ENCODE data around the gene BCDIN3D. TPM values are rescaled to one million over a fixed set of nuclear protein-coding genes. Genes with fewer than 3 reads are reported as not detected.

Gene BCDIN3D
- total RNA-seq, 1 experiment from 2014 or later = 5.8 TPM

DNA sequence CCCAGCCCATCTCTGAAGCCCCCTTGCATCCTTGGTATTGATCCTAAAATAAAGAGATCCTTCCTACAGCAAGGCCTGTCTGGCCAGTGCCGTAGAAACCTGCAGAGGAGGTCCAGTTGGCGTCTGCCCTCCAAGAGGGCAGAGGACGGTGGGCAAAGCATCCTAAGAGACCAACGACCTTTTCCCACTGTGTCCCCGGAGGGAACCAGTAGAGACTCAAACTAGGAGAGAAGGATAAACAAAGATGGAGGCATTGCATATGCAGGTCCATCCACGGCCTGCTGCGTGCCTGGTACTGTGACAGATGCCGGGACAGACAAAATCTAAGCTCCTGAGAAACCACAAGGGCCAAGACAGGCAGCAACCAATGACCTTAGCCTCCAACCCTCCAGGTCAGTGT is 18.5 kb downstream of the BCDIN3D start:
- no peak for DNase-seq
- Histone ChIP-seq H3K27ac (ENCODE audit: low read length) (0 out of 2 replicates have a peak overlapping the region, but pooled peaks have one; percentile 11), H4K20me1 (ENCODE audit: insufficient read depth, low read depth, low read length) (peaks cover 27% of the 10 kb centered on the region), H3K9me2 (replicated peaks; ENCODE audit: insufficient read depth, low read length) (no peaks in the 10 kb centered on the region), H2AFZ (ENCODE audit: low read length) (no peak overlapping the region), H3K9me3 (ENCODE audit: low read length) (no peaks in the 10 kb centered on the region), H3K4me1 (ENCODE audit: low read length) (peaks cover 59% of the 10 kb centered on the region), H3K4me3 (ENCODE audit: low read length) (no peak overlapping the region), H3K27me3 (ENCODE audit: low read length) (no peaks in the 10 kb centered on the region), H3K9ac (ENCODE audit: low read length) (no peak overlapping the region), H3K79me2 (ENCODE audit: low read length) (peaks cover 78% of the 10 kb centered on the region), H3K36me3 (ENCODE audit: insufficient read depth, low read length) (no peaks in the 10 kb centered on the region), H3K4me2 (ENCODE audit: low read depth, low read length, poor library complexity, severe bottlenecking) (no peak overlapping the region)

DNA sequence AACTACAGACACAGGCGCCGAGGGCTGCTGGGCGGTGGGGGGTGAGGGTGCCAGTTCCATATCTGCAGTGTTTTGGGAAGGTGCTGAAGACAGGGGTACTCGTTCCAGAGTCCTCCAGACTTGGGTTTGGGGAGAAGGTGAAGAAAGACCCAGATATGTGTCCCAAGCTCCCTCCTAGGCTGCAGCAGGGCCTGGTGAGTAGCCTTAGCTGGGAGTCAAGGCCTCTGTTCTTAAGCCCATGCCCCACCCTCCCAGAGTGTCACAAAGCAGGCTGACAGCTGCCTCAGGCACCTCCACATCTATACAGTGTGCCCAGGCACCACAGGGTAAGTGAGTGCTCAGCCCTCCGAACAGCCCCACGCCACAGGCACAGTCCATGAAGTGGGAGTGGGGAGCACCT is 19.0 kb downstream of the BCDIN3D start:
- Histone ChIP-seq H3K36me3 (ENCODE audit: insufficient read depth, low read length) (no peaks in the 10 kb centered on the region), H3K79me2 (ENCODE audit: low read length) (peaks cover 82% of the 10 kb centered on the region), H3K9ac (ENCODE audit: low read length) (no peak overlapping the region), H2AFZ (ENCODE audit: low read length) (no peak overlapping the region), H3K4me1 (ENCODE audit: low read length) (peaks cover 54% of the 10 kb centered on the region), H3K9me3 (ENCODE audit: low read length) (no peaks in the 10 kb centered on the region), H3K9me2 (replicated peaks; ENCODE audit: insufficient read depth, low read length) (no peaks in the 10 kb centered on the region), H3K4me2 (ENCODE audit: low read depth, low read length, poor library complexity, severe bottlenecking) (no peak overlapping the region), H4K20me1 (ENCODE audit: insufficient read depth, low read depth, low read length) (peaks cover 27% of the 10 kb centered on the region), H3K4me3 (ENCODE audit: low read length) (no peak overlapping the region), H3K27ac (ENCODE audit: low read length) (no peak overlapping the region), H3K27me3 (ENCODE audit: low read length) (no peaks in the 10 kb centered on the region)
- no peak for DNase-seq

DNA sequence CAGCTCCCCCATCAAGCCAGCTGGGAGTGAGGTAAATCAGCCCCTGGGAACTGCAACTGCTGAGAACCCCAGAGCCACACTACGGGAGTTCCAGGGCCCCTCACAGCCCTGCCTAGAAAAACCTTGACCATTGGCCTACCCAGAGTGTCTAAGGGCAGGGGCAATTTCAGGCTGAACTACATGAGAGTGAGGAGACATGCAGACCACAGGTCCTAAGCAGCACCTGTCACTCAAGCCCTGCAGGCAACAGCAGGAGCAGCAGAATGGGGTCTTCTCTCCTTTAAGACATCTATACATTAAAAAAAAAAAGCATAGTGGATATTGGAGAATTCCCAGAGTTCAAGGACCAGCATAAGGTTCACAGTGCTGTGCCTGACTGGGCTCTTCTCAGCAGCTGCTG is 19.6 kb downstream of the BCDIN3D start:
- Histone ChIP-seq H2AFZ (ENCODE audit: low read length) (no peak overlapping the region), H3K4me2 (ENCODE audit: low read depth, low read length, poor library complexity, severe bottlenecking) (no peak overlapping the region), H3K79me2 (ENCODE audit: low read length) (peaks cover 82% of the 10 kb centered on the region), H3K9me2 (replicated peaks; ENCODE audit: insufficient read depth, low read length) (no peaks in the 10 kb centered on the region), H3K9ac (ENCODE audit: low read length) (no peak overlapping the region), H3K36me3 (ENCODE audit: insufficient read depth, low read length) (no peaks in the 10 kb centered on the region), H4K20me1 (ENCODE audit: insufficient read depth, low read depth, low read length) (peaks cover 27% of the 10 kb centered on the region), H3K4me3 (ENCODE audit: low read length) (no peak overlapping the region), H3K27me3 (ENCODE audit: low read length) (no peaks in the 10 kb centered on the region), H3K9me3 (ENCODE audit: low read length) (no peaks in the 10 kb centered on the region), H3K27ac (ENCODE audit: low read length) (no peak overlapping the region), H3K4me1 (ENCODE audit: low read length) (peaks cover 54% of the 10 kb centered on the region)
- DNase-seq = no peak

DNA sequence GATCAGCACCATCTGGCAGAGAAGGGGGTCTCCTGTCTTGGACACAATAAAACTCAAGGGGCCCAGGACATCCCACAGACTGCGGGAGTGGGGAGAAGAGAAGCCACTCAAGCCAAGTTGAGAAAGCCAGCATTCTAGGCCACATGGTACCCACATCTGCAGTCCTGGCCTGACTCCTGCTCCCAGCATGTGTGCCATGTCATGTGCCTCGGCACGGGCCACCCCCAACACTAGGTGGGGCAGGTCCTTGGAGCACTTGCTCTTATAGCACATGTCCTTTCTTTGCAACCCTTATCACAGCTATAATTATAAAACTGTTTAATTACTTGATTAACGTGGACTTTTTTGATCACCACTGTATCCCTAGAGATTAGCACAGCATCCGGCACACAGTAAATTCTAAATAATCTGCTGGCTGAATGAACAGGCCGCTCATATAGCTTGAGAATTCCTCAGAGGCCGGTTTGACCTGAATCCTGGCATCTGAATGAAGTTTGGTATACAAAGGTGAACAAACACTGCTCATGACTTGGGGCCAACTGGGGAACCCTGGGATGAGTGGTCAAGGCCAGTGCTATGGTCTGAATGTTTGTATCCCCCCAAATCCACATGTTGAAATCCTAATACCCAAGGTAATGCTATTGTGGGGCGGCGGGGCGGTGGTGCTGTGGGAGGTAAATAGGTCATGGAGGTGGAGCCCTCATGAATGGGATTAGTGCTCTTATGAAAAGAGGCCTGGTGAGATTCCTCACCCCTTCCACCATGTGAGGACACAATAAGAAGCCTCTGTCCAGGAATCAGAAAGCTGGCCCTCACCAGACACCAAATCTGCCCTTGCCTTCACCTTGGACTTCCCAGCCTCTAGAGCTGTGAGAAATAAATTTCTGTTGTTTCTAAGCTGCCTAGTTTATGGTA is 21.3 kb downstream of the BCDIN3D start:
- peaks cover 43% of the 10 kb centered on the region for H3K4me1 ChIP-seq (ENCODE audit: low read length)
- no peaks in the 10 kb centered on the region for H3K9me2 ChIP-seq (replicated peaks; ENCODE audit: insufficient read depth, low read length)
- peak overlapping the region; percentile 29 for H3K4me2 ChIP-seq (ENCODE audit: low read depth, low read length, poor library complexity, severe bottlenecking)
- no peak for DNase-seq
- H3K79me2 ChIP-seq (ENCODE audit: low read length) = peaks cover 71% of the 10 kb centered on the region
- H3K27me3 ChIP-seq (ENCODE audit: low read length) = no peaks in the 10 kb centered on the region
- no peaks in the 10 kb centered on the region for H3K9me3 ChIP-seq (ENCODE audit: low read length)
- H3K27ac ChIP-seq (ENCODE audit: low read length) = peak overlapping the region; percentile 48; the same call in 1 of the 2 replicates
- no peak overlapping the region for H2AFZ ChIP-seq (ENCODE audit: low read length)
- H4K20me1 ChIP-seq (ENCODE audit: insufficient read depth, low read depth, low read length) = peaks cover 18% of the 10 kb centered on the region
- no peaks in the 10 kb centered on the region for H3K36me3 ChIP-seq (ENCODE audit: insufficient read depth, low read length)
- H3K4me3 ChIP-seq (ENCODE audit: low read length) = no peak overlapping the region
- H3K9ac ChIP-seq (ENCODE audit: low read length) = peak overlapping the region; percentile 21; the same call in 1 of the 2 replicates

DNA sequence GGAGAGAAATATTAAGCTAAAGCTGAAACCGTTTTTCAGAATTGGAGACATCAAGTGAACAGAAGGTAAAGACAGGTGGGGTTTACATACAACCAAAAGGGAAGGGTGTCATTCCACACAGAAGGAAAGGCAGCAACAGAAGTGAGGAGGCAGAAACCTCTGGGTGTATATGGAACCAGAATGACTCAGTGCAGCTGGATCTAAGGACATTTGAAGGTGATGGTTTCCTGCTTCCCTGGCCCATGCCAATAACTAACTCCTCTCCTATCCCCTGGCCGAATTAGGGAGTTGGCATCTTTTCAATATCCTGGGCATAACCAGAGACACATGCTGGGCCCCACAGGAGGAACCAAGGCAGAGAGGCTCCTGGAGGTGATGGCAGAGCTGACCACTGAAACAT is 23.1 kb downstream of the BCDIN3D start:
- H3K4me1 ChIP-seq (ENCODE audit: low read length) = peaks cover 29% of the 10 kb centered on the region
- H3K36me3 ChIP-seq (ENCODE audit: insufficient read depth, low read length) = peaks cover 11% of the 10 kb centered on the region
- no peaks in the 10 kb centered on the region for H3K9me2 ChIP-seq (replicated peaks; ENCODE audit: insufficient read depth, low read length)
- H3K27ac ChIP-seq (ENCODE audit: low read length) = no peak overlapping the region
- H2AFZ ChIP-seq (ENCODE audit: low read length) = no peak overlapping the region
- H3K9me3 ChIP-seq (ENCODE audit: low read length) = no peaks in the 10 kb centered on the region
- DNase-seq = no peak
- H3K4me2 ChIP-seq (ENCODE audit: low read depth, low read length, poor library complexity, severe bottlenecking) = no peak overlapping the region
- no peaks in the 10 kb centered on the region for H3K27me3 ChIP-seq (ENCODE audit: low read length)
- H4K20me1 ChIP-seq (ENCODE audit: insufficient read depth, low read depth, low read length) = 0 out of 2 replicates have a peak, but pooled peaks cover under 1% of the 10 kb centered on the region
- H3K9ac ChIP-seq (ENCODE audit: low read length) = no peak overlapping the region
- peaks cover 67% of the 10 kb centered on the region for H3K79me2 ChIP-seq (ENCODE audit: low read length)
- no peak overlapping the region for H3K4me3 ChIP-seq (ENCODE audit: low read length)

DNA sequence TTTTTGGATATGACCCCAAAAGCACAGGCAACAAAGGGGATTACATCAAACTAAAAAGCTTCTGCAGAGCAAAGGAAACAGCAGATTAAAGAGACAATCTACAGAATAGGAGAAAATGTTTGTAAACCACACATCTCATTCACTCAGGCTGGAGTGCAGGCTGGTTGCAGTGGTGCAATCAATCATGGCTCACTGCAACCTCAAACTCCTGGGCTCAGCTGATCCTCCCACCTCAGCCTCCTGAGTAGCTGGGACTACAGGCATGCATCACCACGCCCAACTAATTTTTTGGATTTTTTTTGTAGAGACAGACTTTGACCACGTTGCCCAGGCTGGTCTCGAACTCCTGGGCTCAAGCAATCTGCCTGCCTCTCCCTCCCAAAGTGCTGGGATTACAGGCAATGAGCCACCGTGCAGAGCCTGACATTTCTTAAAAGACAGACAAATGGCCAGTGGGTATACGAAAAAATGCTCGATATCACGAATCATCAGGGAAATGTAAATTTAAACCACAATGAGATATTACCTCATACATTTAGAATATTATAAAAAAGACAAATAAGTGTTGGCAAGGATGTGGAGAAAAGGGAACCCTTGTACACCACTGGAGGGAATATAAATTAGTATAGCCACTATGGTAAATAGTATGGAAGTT is 24.5 kb downstream of the BCDIN3D start:
- Histone ChIP-seq H3K4me2 (ENCODE audit: low read depth, low read length, poor library complexity, severe bottlenecking) (no peak overlapping the region), H3K4me3 (ENCODE audit: low read length) (no peak overlapping the region), H3K4me1 (ENCODE audit: low read length) (peaks cover 33% of the 10 kb centered on the region), H3K27me3 (ENCODE audit: low read length) (no peaks in the 10 kb centered on the region), H3K9me2 (replicated peaks; ENCODE audit: insufficient read depth, low read length) (no peaks in the 10 kb centered on the region), H3K27ac (ENCODE audit: low read length) (no peak overlapping the region), H4K20me1 (ENCODE audit: insufficient read depth, low read depth, low read length) (no peaks in the 10 kb centered on the region), H2AFZ (ENCODE audit: low read length) (no peak overlapping the region), H3K9ac (ENCODE audit: low read length) (no peak overlapping the region), H3K9me3 (ENCODE audit: low read length) (no peaks in the 10 kb centered on the region), H3K36me3 (ENCODE audit: insufficient read depth, low read length) (peaks cover 11% of the 10 kb centered on the region), H3K79me2 (ENCODE audit: low read length) (peaks cover 57% of the 10 kb centered on the region)
- DNase-seq = no peak

DNA sequence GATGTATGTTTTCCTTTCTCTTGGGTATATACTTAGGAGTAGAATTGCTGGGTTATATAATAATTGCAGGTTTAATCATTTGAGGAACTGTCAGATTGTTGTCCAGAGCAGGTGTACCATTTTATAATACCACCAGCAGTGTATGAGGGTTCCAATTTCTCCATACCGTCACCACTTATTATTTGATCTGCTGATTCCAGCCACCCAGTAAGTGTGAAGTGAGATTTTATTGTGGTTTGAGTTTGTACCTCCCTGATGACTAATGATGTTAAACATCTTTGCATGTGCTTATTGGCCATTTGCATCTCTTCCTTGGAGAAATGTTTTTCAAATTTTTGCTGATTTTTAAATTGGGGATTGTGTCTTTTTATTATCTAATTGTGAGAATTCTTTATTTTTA is 29.8 kb downstream of the BCDIN3D start:
- H2AFZ ChIP-seq (ENCODE audit: low read length) = no peak overlapping the region
- H4K20me1 ChIP-seq (ENCODE audit: insufficient read depth, low read depth, low read length) = no peaks in the 10 kb centered on the region
- peaks cover 11% of the 10 kb centered on the region for H3K36me3 ChIP-seq (ENCODE audit: insufficient read depth, low read length)
- H3K4me2 ChIP-seq (ENCODE audit: low read depth, low read length, poor library complexity, severe bottlenecking) = peak overlapping the region; percentile 54
- peak; percentile 56 for DNase-seq
- H3K4me1 ChIP-seq (ENCODE audit: low read length) = peaks cover 44% of the 10 kb centered on the region
- H3K9me3 ChIP-seq (ENCODE audit: low read length) = no peaks in the 10 kb centered on the region
- H3K79me2 ChIP-seq (ENCODE audit: low read length) = peaks cover 54% of the 10 kb centered on the region
- 0 out of 2 replicates have a peak overlapping the region, but pooled peaks have one; percentile 17 for H3K27ac ChIP-seq (ENCODE audit: low read length)
- H3K4me3 ChIP-seq (ENCODE audit: low read length) = no peak overlapping the region
- no peak overlapping the region for H3K9ac ChIP-seq (ENCODE audit: low read length)
- H3K27me3 ChIP-seq (ENCODE audit: low read length) = no peaks in the 10 kb centered on the region
- no peaks in the 10 kb centered on the region for H3K9me2 ChIP-seq (replicated peaks; ENCODE audit: insufficient read depth, low read length)

DNA sequence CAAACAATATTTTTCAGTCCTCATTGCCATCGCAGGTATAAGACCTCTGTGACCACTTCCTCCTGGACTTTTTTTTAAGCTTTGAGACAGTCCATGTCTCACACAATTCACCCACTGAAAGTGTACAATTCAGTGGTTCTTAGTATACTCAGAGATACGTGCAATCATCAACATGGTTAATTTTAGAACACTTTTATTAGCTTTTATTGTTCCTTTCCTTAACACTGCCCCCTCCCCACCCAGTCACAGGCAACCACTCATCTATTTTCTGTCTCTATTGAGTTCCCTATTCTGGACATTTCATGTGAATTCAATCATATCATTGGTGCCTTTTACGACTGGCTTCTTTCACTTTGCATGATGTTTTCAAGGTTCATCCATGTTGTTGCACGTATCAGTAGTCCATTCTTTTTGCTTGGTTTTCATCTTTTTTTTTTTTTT is 30.9 kb downstream of the BCDIN3D start:
- no peak overlapping the region for H3K9ac ChIP-seq (ENCODE audit: low read length)
- H2AFZ ChIP-seq (ENCODE audit: low read length) = no peak overlapping the region
- no peak overlapping the region; the same call in none of the 2 replicates for H3K27ac ChIP-seq (ENCODE audit: low read length)
- no peaks in the 10 kb centered on the region for H4K20me1 ChIP-seq (ENCODE audit: insufficient read depth, low read depth, low read length)
- peaks cover 44% of the 10 kb centered on the region for H3K4me1 ChIP-seq (ENCODE audit: low read length)
- H3K9me2 ChIP-seq (replicated peaks; ENCODE audit: insufficient read depth, low read length) = no peaks in the 10 kb centered on the region
- no peaks in the 10 kb centered on the region for H3K27me3 ChIP-seq (ENCODE audit: low read length)
- H3K36me3 ChIP-seq (ENCODE audit: insufficient read depth, low read length) = peaks cover 11% of the 10 kb centered on the region
- no peaks in the 10 kb centered on the region for H3K9me3 ChIP-seq (ENCODE audit: low read length)
- H3K4me2 ChIP-seq (ENCODE audit: low read depth, low read length, poor library complexity, severe bottlenecking) = peak overlapping the region; percentile 54
- 0 out of 2 replicates have a peak overlapping the region, but pooled peaks have one; percentile 2 for H3K4me3 ChIP-seq (ENCODE audit: low read length)
- peaks cover 60% of the 10 kb centered on the region for H3K79me2 ChIP-seq (ENCODE audit: low read length)
- no peak for DNase-seq
